HUES64 (cell line): ENCODE measurements around the gene MYO5A.

Source experiments
- H3K27ac ChIP-seq: 2 replicates; pipeline ENCODE4 v1.7.0; 2013; ENCODE audit warnings: low read depth, low read length, inconsistent platforms
- H3K27me3 ChIP-seq: 2 replicates; pipeline ENCODE4 v1.6.1; 2013; ENCODE audit warnings: mild to moderate bottlenecking, low read length; ENCODE audit not compliant: insufficient read depth
- H3K36me3 ChIP-seq: 2 replicates; pipeline ENCODE4 v1.6.1; 2013; ENCODE audit warnings: mild to moderate bottlenecking, low read length; ENCODE audit not compliant: insufficient read depth
- H3K4me1 ChIP-seq: 2 replicates; pipeline ENCODE4 v1.6.1; 2013; ENCODE audit warnings: mild to moderate bottlenecking, low read length, moderate library complexity; ENCODE audit not compliant: insufficient read depth
- H3K4me3 ChIP-seq: 2 replicates; pipeline ENCODE4 v1.5.1; 2013; ENCODE audit warnings: mild to moderate bottlenecking, low read length, moderate library complexity
- H3K9ac ChIP-seq: 2 replicates; pipeline ENCODE4 v1.6.1; 2013; ENCODE audit warnings: mild to moderate bottlenecking, low read depth, low read length
- H3K9me3 ChIP-seq: 2 replicates; pipeline ENCODE4 v1.6.1; 2013; ENCODE audit warnings: low read depth, low read length; ENCODE audit not compliant: insufficient read depth
- WGBS: fragments of 150-250, 120-280 bp; methylation state at CpG from one replicate; pipeline ENCODE4 v1.1.7; 2013; ENCODE audit warnings: missing lambda C conversion rate; 5-methylcytosine and 5-hydroxymethylcytosine counted together

MYO5A gene

GRCh38 chr15:52437646-52438045 lies 91.0 kb downstream of the MYO5A start:
- Histone ChIP-seq H3K9me3 (no peaks in the 10 kb centered on the region), H3K4me3 (no peak overlapping the region), H3K27ac (no peak overlapping the region), H3K4me1 (peaks cover 8% of the 10 kb centered on the region; the same call in 1 of the 2 replicates), H3K36me3 (no peaks in the 10 kb centered on the region), H3K27me3 (no peaks in the 10 kb centered on the region), H3K9ac (no peak overlapping the region)

GRCh38 chr15:52436981-52437380 lies 91.7 kb downstream of the MYO5A start:
- Histone ChIP-seq H3K36me3 (no peaks in the 10 kb centered on the region), H3K27ac (no peak overlapping the region), H3K9me3 (no peaks in the 10 kb centered on the region), H3K27me3 (no peaks in the 10 kb centered on the region), H3K9ac (no peak overlapping the region), H3K4me3 (no peak overlapping the region), H3K4me1 (peaks cover 8% of the 10 kb centered on the region; the same call in 1 of the 2 replicates)
- 93% methylated on average over 2 of the region's 3 CpGs for WGBS

GRCh38 chr15:52434885-52435284 lies 93.8 kb downstream of the MYO5A start:
- Histone ChIP-seq H3K27ac (no peak overlapping the region), H3K9me3 (no peaks in the 10 kb centered on the region), H3K4me3 (no peak overlapping the region), H3K27me3 (no peaks in the 10 kb centered on the region), H3K4me1 (peaks cover 8% of the 10 kb centered on the region; the same call in 1 of the 2 replicates), H3K9ac (no peak overlapping the region), H3K36me3 (no peaks in the 10 kb centered on the region)
- WGBS, result 90% methylated on average over 3 of the region's 3 CpGs

- 95% methylated on average over 4 of the region's 4 CpGs for WGBS
- Histone ChIP-seq H3K27me3 (no peaks in the 10 kb centered on the region), H3K36me3 (no peaks in the 10 kb centered on the region), H3K27ac (no peak overlapping the region), H3K4me3 (no peak overlapping the region), H3K9me3 (no peaks in the 10 kb centered on the region), H3K9ac (no peak overlapping the region), H3K4me1 (no peaks in the 10 kb centered on the region)
These were observed 100.4 kb downstream of the MYO5A start for GRCh38 chr15:52428297-52428696.

GRCh38 chr15:52427804-52428203 lies 100.9 kb downstream of the MYO5A start:
- Histone ChIP-seq H3K27me3 (no peaks in the 10 kb centered on the region), H3K27ac (no peak overlapping the region), H3K4me3 (no peak overlapping the region), H3K9me3 (no peaks in the 10 kb centered on the region), H3K36me3 (no peaks in the 10 kb centered on the region), H3K9ac (no peak overlapping the region), H3K4me1 (no peaks in the 10 kb centered on the region)
- WGBS, result 71% methylated on average over 3 of the region's 3 CpGs

GRCh38 chr15:52424856-52425431 lies 103.7 kb downstream of the MYO5A start:
- H3K36me3 ChIP-seq, result no peaks in the 10 kb centered on the region
- no peaks in the 10 kb centered on the region for H3K4me1 ChIP-seq
- no peak overlapping the region for H3K27ac ChIP-seq
- H3K9me3 ChIP-seq, result no peaks in the 10 kb centered on the region
- no peaks in the 10 kb centered on the region for H3K27me3 ChIP-seq
- H3K9ac ChIP-seq, result no peak overlapping the region
- H3K4me3 ChIP-seq, result no peak overlapping the region
- 98% methylated on average over 2 of the region's 2 CpGs for WGBS

GRCh38 chr15:52423852-52424251 lies 104.8 kb downstream of the MYO5A start:
- no peaks in the 10 kb centered on the region for H3K4me1 ChIP-seq
- H3K36me3 ChIP-seq, result no peaks in the 10 kb centered on the region
- 100% methylated on average over 1 of the region's 1 CpG for WGBS
- no peaks in the 10 kb centered on the region for H3K27me3 ChIP-seq
- H3K4me3 ChIP-seq, result no peak overlapping the region
- no peak overlapping the region for H3K27ac ChIP-seq
- no peaks in the 10 kb centered on the region for H3K9me3 ChIP-seq
- H3K9ac ChIP-seq, result no peak overlapping the region

GRCh38 chr15:52422001-52422400 lies 106.7 kb downstream of the MYO5A start:
- no peak overlapping the region for H3K27ac ChIP-seq
- H3K9ac ChIP-seq, result no peak overlapping the region
- H3K9me3 ChIP-seq, result no peaks in the 10 kb centered on the region
- no peak overlapping the region for H3K4me3 ChIP-seq
- H3K4me1 ChIP-seq, result no peaks in the 10 kb centered on the region
- no peaks in the 10 kb centered on the region for H3K27me3 ChIP-seq
- H3K36me3 ChIP-seq, result no peaks in the 10 kb centered on the region

- no peaks in the 10 kb centered on the region for H3K27me3 ChIP-seq
- 97% methylated on average over 3 of the region's 3 CpGs for WGBS
- H3K9me3 ChIP-seq, result no peaks in the 10 kb centered on the region
- no peak overlapping the region for H3K9ac ChIP-seq
- no peaks in the 10 kb centered on the region for H3K4me1 ChIP-seq
- H3K4me3 ChIP-seq, result no peak overlapping the region
- no peak overlapping the region for H3K27ac ChIP-seq
- no peaks in the 10 kb centered on the region for H3K36me3 ChIP-seq
These were observed 107.7 kb downstream of the MYO5A start for GRCh38 chr15:52421029-52421428.

GRCh38 chr15:52419494-52419893 lies 109.2 kb downstream of the MYO5A start:
- Histone ChIP-seq H3K36me3 (no peaks in the 10 kb centered on the region), H3K27ac (no peak overlapping the region), H3K27me3 (no peaks in the 10 kb centered on the region), H3K4me3 (no peak overlapping the region), H3K9me3 (no peaks in the 10 kb centered on the region), H3K4me1 (no peaks in the 10 kb centered on the region), H3K9ac (no peak overlapping the region)
- 90% methylated on average over 1 of the region's 1 CpG for WGBS

- Histone ChIP-seq H3K4me3 (no peak overlapping the region), H3K27ac (no peak overlapping the region), H3K9ac (no peak overlapping the region), H3K36me3 (no peaks in the 10 kb centered on the region), H3K4me1 (peaks cover 5% of the 10 kb centered on the region; the same call in 1 of the 2 replicates), H3K27me3 (no peaks in the 10 kb centered on the region), H3K9me3 (no peaks in the 10 kb centered on the region)
- WGBS, result 98% methylated on average over 1 of the region's 2 CpGs
These were observed 110.7 kb downstream of the MYO5A start for GRCh38 chr15:52417957-52418356.

GRCh38 chr15:52417521-52417920 lies 111.2 kb downstream of the MYO5A start:
- no peak overlapping the region for H3K27ac ChIP-seq
- no peak overlapping the region for H3K4me3 ChIP-seq
- no peaks in the 10 kb centered on the region for H3K9me3 ChIP-seq
- 84% methylated on average over 3 of the region's 3 CpGs for WGBS
- no peaks in the 10 kb centered on the region for H3K36me3 ChIP-seq
- H3K9ac ChIP-seq, result no peak overlapping the region
- H3K27me3 ChIP-seq, result no peaks in the 10 kb centered on the region
- peaks cover 5% of the 10 kb centered on the region; the same call in 1 of the 2 replicates for H3K4me1 ChIP-seq
